ENCODE results near the gene STAG1.
"Not testable (repeated sequence)": the region's sequence is repeated elsewhere in the genome, so short reads cannot be mapped to it uniquely, and the experiment has no call there.

STAG1 gene

GRCh38 chr3:136642711-136643110, 109.5 kb downstream of the STAG1 start:
- no peak for DNase-seq

GRCh38 chr3:136639069-136639468, 113.1 kb downstream of the STAG1 start:
- DNase-seq, result no peak

GRCh38 chr3:136637176-136637575, 115.0 kb downstream of the STAG1 start:
- DNase-seq, result no peak

GRCh38 chr3:136634821-136635220, 117.4 kb downstream of the STAG1 start:
- DNase-seq, result no peak

DNA sequence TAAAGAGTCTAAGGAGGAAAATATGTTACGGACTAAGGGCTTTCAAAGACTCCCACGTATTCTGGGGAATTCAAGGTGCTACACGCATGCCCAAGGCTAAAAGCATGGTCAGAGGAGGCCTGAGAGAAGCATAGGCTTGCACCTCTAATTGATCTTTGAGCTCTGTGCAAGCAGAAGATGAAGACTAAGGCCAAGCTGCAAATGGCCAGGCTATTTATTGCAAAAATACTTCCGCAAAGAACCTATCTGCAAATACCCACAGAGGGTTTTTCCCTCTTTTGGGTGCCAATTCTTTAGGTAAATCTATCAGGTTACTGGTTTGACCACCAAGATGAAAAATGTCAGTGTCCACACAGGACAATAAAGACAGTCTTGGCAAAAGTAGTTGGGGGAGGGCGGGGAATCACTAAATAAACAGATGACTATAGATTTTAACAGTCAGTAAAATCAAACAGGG, 119.5 kb downstream of the STAG1 start:
- DNase-seq, result no peak

GRCh38 chr3:136631424-136631823, 120.8 kb downstream of the STAG1 start:
- DNase-seq, result no peak

- DNase-seq, result no peak
Observed at GRCh38 chr3:136630915-136631314, 121.3 kb downstream of the STAG1 start.

DNA sequence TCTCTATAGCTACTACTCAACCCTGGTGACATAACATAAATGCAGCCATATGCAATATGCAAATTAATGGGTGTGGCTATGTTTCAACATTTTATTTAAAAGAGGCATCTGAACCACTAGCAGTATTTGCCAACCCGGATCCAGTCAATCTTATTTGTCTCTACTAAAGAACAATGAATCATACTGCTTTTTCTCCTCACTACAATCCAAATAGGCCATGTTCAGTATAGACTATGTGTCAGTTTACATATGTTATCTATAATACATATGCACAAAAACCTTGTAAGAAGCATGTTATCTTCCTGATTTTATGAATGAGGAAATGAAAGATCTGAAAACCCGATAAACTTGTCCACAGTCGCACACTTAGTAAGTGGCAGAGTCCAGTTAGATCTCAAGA, 125.7 kb downstream of the STAG1 start:
- no peak for DNase-seq

DNA sequence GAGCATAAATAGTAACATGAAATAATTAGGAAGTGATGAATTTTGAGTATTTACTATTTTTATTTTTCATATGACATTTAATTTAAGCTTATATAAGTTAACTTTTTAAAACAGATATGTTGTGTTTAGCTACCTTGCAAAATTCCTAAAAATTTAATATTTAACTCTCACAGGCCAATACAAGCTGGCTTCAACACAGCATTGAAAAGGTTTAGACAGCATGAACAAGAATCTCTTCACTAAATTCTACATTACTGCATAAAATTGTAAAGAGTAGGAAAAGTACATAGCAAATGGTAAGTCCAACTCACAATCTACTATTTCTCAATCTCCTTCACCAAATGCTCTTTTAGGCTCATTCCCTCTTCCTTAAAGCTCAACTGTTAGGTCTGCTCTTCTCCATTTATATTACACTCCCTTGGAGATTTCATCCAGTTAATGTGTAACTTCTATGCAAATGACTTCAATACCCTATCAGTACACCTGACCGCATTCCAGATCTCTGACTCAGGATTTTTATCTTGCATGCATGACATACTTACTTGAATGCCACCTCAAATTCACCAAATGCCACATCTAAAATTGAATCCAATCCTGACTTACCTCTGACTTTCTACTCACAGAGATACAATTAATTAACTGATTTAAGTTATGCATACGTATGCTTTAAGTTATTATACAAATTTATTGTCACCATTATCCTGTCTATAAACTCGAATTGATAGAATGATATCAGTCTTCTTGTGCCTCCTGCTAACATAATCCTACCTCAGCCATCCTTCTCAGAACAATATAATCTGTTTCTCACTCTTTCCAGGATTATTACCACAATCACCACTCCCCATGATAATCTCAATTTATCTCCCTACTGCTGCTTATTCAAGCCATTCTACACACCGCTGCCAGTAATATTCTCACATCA, 127.0 kb downstream of the STAG1 start:
- no peak for DNase-seq

- no peak for DNase-seq
Observed at GRCh38 chr3:136624371-136624770, 127.8 kb downstream of the STAG1 start.

- no peak for DNase-seq
Observed at GRCh38 chr3:136621628-136622027, 130.6 kb downstream of the STAG1 start.

DNA sequence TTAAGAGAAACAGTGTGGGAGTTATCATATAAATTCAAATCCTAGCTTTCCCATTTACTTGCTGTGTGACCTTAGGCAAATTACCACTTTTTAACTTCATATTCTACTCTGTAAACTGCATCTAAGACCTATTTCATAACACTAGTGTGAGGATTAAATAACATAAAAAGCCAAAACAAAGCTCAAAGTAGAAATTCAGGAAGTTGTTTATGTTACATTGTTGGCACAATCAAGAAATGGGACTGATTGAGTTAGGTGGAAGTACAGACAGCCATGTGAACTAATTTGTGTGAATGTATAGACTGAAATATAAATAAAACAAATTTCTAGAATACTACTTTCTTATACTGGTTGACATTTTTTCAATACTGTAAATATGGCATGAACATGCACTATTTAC, 131.7 kb downstream of the STAG1 start:
- no peak for DNase-seq

GRCh38 chr3:136617969-136618525, 134.1 kb downstream of the STAG1 start:
- DNase-seq, result not testable (repeated sequence)

- no peak for DNase-seq
Observed at GRCh38 chr3:136617198-136617597, 135.0 kb downstream of the STAG1 start.

GRCh38 chr3:136612512-136612911, 139.7 kb downstream of the STAG1 start:
- no peak for DNase-seq

DNA sequence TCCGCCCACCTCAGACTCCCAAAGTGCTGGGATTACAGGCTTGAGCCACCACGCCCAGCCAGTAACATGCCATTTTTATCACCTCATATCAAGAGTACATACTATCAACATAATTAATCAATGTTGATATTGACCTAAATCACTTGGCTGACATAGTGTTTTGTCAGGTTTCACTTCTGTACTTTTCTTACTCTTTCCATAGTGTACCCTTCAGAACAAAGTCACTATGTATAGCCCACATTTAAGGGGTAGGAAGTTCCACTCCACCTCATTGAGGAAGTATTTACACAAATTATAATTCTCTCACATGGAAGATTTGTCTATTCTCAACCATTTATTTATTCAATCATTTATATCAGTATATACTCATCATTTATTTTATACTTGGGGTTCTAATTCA, 145.2 kb downstream of the STAG1 start:
- no peak for DNase-seq

DNA sequence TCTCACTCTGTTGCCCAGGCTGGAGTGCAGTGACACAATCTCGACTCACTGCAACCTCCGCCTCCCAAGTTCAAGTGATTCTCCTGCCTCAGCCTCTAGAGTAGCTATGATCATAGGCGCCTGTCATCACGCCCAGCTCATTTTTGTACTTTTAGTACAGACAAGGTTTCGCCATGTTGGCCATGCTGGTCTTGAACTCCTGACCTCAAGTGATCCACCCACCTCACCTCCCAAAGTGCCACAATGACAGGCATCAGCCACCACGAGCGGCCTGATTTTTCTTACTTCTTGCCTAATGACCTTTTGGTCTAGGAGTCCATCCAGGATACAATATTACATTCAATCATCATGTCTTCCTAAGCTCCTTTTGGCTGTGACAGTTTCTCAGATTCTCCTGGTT, 146.0 kb downstream of the STAG1 start:
- DNase-seq, result not testable (repeated sequence)

- DNase-seq, result no peak
Observed at GRCh38 chr3:136604961-136605360, 147.2 kb downstream of the STAG1 start.

DNA sequence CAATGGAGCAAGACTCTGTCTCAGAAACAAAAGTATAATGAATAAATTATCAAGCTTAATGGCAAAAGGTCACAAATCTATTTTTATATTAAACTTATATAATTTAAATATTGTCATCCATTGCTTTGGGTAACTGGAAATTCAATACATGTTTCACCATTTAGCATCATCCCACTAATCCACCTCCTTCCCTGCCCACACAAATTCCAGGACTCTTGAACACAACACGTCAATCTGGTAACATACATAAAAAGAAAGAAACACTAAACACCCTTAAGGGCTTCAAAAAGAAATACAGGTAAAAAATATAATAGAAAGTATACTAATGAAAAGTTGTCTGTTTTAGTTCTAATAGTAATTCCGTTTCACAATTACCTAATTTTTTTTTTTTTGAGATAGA, 149.4 kb downstream of the STAG1 start:
- no peak for DNase-seq

GRCh38 chr3:136595913-136596697, 156.1 kb downstream of the STAG1 start:
- no peak for DNase-seq

GRCh38 chr3:136586580-136586979, 165.6 kb downstream of the STAG1 start:
- DNase-seq, result no peak

DNA sequence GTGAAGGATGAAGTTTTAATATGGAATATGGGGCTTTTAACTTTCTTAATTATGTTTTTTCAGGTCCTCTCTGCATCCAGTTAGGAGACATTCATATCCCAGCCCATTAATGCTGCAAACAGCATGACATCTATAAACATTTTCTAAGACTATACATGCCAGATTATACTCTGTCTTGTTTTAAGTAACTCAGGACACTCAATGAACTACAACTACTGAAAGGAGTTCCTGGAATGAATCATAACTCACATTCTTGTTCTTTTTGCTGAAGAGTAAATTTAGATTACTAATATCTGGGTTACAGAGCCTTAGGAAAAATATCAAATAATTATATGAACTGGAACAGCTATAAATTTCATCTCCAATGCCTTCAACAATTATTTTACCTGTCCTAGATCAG, 167.4 kb downstream of the STAG1 start:
- DNase-seq, result no peak

GRCh38 chr3:136583823-136584222, 168.4 kb downstream of the STAG1 start:
- no peak for DNase-seq

DNA sequence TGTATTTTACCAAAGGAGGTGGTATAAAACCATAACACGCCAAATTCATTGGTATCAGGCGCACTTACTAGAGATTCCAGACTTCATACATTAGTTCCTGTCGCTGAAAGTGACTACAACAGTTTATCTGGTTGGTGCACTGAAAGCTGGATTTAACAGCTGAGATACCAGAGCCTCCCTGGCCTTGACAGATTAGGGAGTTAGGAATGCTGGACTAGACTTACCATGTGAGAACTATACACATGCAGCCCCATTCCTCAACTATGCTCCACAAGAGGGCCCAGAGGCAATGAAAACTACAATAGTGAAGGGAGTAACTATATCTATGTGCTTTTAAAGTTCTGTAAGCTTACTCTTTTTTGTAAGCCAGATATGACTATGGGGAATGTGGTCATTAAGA, 174.4 kb downstream of the STAG1 start:
- DNase-seq, result no peak

Data from activated effector memory CD4-positive, alpha-beta T cell treated with Interleukin-2 at 50 U/mL for 16 hours (primary cell).